HG03457 (cell line): Measurements from ENCODE around the gene PER3.
A peak's percentile ranks its signal among the peaks of the same experiment; 100 is the strongest.

Experiments used
- ATAC-seq: cut with Tn5 transposase; IDR thresholded peaks from one replicate; pipeline ENCODE4 v1.9.1; 2021; ENCODE audit warnings: moderate number of reproducible peaks; ENCODE audit not compliant: unreplicated experiment

Gene PER3

DNA sequence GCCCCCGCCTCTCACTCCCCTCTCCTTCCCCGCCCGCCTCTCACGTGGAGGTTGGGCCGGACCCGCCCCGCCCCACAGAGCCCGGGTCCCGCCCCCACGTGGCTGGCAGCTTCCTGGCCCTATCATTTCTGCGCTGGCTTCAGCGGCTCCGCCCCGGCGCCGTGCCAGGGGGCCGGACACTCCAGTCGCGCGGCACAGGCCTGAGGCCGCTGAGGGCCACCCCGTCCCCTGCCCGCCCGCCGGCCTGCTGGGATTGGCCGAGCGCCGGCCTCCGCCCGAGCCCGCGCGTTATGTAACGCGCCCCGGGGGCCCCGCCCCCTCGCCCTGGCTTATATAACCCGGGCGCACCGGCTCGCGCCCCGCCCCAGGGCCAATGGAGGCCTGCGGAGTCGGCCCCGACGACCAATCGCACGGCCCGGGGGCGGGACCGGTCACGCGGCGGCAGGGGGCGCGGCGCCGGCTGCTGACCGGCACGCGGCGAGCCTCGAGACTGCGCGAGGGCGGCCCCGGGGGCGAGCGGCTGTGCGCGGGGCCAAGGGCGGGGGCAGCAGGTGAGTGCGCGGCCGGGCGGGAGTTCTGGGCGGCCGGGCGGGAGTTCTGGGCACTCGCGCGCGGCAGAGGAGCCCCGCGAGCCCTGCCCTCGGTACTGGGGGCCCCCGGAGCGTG lies at the start of gene PER3:
Gene PER3 (plus strand): TSS at position 466 of the 666 bp plus-strand sequence. CDS start 587 bp downstream, outside the sequence.
- ATAC-seq: peak; percentile 81

DNA sequence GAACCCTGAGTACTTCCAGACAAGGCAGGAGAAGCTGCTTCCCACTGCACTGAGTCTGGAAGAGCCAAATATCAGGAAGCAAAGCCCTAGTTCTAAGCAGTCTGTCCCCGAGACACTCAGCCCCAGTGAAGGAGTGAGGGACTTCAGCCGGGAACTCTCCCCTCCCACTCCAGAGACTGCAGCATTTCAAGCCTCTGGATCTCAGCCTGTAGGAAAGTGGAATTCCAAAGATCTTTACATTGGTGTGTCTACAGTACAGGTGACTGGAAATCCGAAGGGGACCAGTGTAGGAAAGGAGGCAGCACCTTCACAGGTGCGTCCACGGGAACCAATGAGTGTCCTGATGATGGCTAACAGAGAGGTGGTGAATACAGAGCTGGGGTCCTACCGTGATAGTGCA lies 46.0 kb upstream of the PER3 start:
- ATAC-seq: no peak

DNA sequence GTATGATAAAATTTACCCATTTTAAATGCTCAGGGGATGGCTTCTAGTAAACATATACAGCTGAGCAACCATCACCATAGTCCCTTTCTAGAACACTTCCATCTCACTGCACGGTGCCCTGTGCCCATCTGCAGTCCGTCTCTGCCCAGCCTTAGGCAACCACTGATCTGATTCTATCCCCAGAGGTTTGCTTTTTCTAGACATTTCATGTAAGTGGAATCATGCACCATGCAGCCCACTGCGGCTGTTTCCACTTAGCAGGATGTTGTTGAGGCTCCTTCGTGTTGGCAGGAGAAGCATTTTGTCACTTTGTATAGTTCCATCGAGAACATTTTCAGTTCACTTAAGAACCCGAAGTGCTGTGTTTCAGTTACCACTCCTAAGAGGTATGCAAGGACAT lies 40.7 kb upstream of the PER3 start:
- no peak for ATAC-seq

DNA sequence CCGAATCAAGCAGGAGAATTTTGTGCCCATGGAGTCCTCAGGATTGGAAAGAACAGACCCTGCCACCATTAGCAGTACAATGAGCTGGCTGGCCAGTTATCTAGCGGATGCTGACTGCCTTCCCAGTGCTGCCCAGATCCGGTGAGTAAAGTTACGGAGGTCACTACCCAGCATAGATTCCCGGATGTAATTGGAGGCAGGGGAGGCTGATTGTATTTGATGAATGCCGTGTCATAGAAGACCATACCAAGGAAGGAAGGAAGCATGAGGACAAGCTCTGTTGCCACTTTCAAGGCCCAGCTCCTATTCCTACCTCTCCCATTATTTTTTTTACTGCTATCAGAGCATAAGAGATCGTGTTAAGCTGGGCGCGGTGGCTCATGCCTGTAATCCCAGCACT lies 39.2 kb upstream of the PER3 start:
- no peak for ATAC-seq

DNA sequence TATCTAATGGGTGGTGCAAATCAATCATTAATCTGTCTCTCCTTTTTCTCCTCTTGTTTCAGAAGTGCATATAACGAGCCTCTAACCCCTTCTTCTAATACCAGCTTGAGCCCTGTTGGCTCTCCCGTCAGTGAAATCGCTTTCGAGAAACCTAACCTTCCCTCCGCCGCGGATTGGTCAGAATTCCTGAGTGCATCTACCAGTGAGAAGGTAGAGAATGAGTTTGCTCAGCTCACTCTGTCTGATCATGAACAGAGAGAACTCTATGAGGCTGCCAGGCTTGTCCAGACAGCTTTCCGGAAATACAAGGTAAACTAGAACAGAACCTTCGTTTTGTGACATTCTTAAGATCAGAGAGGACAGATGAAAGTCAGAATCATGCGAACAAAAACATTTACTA lies 38.3 kb upstream of the PER3 start:
- no peak for ATAC-seq

DNA sequence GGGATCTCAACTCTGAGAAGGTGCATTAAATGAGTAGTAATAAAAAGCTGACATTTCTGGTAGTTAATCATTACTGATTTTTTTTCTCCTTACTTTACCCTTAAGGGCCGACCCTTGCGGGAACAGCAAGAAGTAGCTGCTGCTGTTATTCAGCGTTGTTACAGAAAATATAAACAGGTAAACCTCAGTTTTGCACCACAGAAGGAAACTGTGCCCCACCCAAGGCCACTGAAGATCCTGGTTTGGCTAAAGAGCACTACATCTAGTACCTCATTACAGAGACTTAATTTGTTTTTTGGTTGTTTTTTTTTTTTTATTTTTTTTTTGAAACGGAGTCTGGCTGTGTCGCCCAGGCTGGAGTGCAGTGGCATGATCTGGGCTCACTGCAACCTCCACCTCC lies 36.5 kb upstream of the PER3 start:
- no peak for ATAC-seq

DNA sequence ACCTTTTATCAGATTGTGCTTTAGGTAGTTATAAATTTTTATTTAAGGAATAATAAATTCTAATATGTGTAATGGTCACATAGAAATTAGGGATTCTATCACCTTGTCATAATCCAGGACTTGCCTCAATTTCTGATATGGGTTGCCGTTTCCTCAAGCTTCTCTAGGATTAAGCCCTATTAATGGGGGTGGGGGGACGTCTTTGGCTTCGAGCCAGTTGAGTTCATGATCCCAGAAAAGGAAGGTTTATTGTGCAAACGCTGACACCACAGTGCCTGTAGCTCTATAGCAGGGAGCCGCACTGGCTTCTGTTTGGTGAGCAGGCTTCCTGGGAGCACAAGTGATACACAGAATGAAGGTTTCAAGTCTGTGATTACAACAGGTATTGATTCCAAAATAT lies 35.0 kb upstream of the PER3 start:
- ATAC-seq: no peak

DNA sequence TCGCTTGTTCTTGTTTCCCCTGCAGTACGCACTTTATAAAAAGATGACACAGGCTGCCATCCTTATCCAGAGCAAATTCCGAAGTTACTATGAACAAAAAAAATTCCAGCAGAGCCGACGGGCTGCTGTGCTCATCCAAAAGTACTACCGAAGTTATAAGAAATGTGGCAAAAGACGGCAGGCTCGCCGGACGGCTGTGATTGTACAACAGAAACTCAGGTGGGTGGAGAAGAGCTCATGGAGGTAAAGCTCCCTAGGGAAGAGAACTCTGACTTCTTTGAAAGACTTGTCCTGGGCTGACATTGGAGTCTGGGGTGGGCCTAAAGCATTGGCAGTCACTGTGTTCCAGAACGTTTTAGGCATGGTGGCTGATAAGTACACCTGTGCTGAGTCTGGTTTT lies 32.9 kb upstream of the PER3 start:
- no peak for ATAC-seq

DNA sequence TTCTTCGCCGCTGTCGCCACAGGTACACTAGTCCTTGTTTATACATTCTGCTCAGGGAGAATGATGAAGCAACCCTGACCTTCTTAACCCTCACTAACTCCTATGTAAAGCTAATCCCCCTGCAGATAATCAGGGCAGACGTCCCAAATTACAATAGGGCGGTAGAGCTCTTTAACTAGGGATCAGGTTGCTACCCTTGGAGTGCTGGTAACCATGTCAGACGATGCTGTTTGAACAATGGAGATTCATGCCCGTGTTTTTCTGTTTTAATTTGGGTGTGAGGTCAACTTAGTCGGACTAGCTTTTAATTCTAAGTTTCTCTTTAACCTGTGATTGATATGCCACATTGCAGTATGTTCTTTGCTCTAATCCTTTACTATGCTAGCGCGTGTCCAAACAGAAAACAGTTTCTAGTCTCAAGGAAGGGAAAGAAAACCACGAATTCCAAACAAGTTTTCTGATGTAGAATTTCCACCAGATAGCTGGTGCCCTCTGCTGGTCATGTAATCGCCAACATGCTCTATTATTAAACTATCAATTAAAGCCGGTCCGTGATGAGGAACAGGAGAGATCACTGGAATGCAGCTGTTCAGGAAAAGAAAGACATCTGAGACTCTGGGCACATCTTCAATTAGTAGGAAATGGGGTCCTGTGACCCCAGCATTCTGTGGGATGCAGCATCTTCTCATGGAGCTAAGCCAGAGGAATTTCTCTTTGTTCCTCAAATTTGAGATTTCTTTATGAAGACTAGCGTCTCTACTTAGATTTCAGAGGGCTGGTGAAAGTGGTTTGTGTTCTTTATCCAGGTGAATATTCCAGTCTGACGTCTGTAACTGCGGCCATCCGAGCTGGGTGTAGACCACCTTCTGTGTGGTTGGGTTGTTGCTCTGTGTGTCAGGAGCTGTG lies 31.3 kb upstream of the PER3 start:
- no peak for ATAC-seq

DNA sequence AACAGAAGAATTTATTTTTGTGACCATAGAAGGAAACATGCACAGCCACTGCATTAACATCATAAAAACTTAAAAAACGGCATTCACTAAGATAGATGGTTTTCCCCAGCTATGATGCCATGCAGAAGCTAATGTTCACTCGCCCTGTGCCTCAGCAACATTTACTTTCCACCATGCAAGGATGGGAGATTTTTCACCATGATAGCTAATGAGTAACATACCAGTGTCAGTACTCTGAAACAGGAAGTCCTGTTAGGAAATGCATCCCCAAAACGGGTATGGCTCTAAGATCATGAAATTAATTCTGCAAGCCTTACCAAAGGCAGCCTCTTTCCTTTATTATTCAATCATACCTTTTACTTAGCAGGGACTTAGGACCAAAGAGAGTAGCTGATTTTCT lies 30.4 kb upstream of the PER3 start:
- no peak for ATAC-seq

DNA sequence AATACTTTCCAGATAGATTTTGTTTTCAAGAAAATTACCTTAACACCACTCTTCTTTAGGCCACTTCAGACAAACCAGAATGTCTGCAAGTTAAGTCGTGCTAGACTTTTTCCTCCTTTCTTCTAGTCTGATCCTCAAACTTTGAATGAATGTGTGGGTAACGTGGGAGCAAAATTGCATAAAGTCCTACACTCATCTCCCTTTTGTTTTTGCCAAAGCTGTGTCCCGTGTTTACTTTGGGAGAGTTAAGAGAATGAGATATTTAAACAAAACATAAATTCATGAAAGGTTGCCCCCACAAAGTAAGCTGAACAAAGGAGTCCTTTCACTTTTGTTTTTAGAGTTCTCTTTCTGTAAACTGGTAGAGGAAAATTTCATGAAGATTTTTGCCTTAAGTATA lies 29.9 kb upstream of the PER3 start:
- no peak for ATAC-seq

DNA sequence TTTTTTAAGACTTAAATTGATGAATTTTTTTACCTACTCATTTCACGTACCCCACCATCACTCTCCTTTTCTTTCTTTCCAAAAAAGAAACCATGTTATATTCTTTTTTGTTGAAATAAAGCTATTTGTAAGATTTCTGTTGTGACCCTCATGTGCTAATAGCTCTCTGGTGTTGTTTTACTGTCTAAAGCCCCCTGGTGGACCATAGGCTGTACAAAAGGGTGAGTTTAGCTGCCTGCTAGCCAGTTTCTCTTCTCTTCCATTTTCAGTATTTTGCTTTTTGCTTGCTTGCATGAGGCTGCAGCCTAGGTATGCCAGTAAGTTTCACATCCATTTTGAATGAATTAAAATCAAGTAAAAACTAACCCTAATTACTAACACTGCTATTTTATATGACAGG lies 28.6 kb upstream of the PER3 start:
- no peak for ATAC-seq

DNA sequence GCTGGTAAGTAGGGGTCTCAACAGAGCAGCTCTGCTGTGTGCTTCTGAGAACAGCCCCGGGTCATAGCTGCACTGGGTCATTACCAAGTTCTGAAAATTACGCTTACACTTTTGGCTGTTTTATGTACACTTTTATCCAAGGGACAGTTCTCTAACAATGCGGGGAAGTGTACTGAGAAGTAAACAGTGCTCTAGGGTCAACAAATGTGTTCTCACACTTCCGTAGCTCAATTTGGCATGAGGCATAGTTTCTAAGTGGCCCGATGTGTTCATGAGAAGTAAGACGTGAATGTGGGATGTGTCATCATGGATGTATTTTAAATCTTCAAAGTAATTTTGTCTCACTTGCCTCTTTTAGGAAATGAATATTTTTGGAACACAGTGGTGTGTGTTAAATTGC lies 23.8 kb upstream of the PER3 start:
- no peak for ATAC-seq

DNA sequence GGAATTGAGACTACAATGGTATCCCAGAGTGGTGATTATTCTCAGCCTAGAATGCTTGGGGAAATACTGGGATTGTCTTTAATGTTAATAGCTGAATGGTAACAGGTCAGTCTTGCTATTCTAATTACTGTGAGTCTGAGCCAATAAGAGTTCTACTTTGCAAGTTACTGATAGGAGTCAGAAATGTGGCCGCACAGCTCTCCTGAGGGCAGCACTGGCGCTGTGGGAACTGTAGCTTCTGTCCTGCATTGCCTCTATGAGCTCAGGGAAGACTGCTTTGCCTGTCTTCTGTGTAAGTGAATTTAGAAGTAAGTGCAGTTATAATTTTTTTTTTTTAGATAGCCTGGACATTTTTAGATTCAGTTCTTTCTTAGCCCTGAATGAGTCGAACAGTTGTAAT lies 23.0 kb upstream of the PER3 start:
- no peak for ATAC-seq

DNA sequence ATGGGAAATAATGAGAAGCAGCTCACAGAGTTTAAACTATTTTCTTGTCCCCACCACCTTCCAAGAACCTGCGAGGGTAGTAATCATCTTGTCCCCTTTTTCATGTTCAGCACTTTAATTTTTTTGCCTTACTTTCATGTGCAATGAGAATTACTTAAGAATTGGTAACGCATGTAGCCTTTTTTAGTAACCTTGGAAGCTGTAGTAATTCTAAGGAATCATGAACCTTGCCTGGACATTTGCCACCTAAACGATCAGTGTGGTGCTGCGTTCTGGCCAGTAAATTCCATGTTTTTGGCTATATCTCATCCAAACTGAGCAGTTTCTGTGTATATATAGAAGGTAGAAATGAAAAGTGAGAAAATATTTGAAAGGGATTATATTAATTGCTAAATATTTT lies 16.9 kb upstream of the PER3 start:
- no peak for ATAC-seq

DNA sequence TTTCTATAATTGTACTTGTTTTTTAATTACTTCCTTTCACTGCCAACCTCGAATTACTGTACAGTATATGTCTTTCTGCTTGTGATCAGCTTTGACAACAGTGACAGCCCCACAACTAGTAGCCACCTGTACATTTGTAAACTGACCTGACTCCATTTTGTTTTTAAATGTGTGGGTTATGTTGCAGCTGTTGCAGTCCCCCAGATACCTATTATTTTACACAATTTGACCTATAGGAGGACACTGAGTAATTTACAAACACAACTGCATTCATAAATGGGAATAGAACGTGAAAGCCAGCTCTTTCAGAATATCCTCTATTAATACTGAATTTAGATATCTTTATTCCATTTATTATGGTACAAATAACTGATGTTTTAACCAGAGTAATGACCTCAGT lies 15.5 kb upstream of the PER3 start:
- ATAC-seq: no peak

DNA sequence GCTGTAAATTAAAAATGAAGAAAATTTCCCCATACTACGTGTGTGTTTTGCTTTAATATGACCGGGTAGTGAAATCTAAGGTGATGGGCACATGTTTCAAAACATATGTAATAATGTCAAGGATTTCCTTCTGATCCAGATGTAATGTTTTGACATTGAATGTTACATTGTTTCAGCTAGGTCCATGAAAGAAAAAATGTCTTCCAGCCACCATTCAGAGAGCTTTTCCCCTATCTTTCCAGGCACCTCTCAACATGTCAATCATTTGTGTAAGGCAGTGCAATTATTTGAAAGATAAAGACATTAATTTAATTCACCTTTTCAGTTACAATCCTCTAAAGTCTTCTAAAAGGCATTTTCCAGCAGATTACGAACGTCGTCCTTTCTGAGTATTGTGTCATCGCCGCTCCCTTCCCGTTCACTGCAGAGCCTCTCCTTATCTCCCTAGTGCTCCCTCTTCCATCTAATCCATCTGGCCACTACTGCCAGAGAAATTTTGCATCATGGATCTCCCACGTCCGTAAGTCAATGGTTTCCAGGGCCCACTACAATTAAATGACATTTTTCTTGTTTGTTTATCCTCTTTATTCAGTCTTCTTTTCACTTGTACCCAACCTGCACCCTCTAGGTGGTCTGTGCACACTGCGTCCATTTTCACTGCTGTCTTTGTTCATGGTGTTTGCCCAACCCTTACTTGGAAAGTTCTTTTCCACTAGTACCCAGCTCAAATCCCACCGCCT lies 14.2 kb upstream of the PER3 start:
- ATAC-seq: no peak

DNA sequence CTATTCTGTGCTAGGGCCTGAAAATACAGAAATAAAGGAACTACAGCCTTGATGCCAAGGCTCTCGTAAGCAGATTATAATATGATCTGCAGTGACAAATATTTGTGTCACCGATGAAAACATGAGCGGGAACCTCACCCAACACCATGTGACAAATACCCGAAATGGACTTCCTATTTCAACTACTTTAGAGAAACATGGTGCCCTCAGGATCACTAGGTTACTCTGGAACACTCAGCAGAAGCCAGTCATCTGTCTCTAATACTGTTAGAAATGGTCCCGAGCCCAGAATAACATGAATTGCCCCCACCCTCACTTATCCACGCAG lies 13.5 kb upstream of the PER3 start:
- ATAC-seq: no peak

DNA sequence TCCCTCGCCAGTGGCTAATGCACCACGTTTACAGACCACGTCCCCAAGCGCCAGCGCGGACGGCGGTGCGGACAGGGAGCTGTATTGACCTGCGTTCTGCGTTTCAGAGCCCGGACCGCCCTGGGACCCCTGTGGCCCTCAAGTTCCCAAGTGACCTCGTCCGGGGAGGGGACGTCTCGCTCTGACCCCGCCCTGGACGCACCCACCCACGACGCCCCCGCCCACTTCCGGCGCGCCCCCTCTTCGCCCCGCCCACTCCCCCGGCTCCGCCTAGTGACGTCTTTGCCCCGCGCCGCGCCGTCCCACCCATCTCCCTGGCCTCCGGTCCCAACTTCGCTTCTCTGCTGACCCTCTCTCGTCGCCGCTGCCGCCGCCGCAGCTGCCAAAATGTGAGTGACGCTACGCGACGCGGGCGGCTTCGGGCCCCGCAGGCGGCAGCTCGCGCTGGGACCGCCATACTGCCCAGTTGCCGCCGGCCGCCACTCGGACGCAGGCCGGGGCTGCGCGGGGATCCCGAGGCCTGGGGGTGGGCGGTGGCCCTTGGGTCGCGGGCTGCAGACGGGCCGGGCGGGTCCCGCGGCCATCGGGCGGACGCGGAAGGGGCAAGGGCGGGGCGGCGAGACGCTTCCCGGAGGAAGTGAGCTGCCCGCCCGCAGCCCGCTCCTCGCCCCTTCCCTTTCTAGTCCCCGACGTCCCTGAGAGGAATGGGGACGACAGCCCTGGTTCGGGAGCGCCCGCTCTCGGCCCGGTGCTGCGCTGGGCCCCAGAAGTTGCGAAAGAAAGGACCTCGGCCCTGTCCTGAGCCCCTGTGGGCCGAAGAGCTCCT lies 12.9 kb upstream of the PER3 start, which contains the start of gene VAMP3:
Gene VAMP3 (plus strand): TSS at position 300 of the 826 bp plus-strand sequence. CDS start 88 bp downstream, at position 388.
- ATAC-seq: peak; percentile 57

DNA sequence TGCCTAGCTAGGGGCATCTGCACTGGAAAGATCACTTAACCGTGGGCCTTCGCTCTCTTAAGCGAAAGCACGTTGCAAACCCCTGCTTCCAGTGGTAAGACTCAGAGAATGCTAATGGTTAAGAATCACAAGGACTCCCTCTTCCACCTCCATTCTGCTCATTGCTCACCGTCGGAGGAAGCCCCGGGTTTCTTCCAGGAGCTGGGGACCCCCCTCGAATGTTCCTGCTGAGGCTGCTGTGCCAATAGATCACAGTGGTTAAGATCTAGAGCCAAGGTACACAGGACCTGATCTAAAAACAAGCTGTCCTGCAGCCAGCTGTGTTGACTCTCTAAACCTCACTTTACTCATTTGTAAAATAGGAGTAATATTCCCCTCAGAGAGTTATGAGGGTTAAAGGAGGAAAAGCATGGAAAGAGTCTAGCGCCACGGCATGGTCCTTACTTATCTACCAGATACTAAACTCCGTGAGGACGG lies 12.2 kb upstream of the PER3 start:
- no peak for ATAC-seq

DNA sequence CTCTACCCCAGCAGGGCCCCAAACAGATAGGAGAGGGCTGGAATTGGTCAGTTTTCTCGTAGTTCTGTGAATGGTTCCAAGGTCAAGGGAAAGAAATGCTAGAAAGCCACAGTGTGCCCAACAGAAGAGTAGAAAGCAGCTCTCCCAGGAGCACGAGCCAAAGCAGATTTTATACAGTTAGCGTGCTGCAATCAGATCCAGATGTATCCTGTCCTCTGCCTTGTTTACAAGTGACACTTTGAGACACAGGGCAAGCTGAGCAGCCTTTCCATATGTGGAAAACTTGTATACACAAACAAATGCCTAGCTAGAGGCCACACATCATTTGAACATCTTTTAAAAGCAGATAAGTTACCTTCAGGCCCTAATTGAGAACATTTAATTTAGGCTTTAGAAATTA lies 6.5 kb upstream of the PER3 start:
- ATAC-seq: no peak
